OCI-M1 (cell line): ENCODE measurements around the gene BBS9.
"Not testable (repeated sequence)": the region's sequence is repeated elsewhere in the genome, so short reads cannot be mapped to it uniquely, and the experiment has no call there.

ENCODE experiments used
- DNase-seq: peaks from one replicate; lab custom pipeline; 2025; lab: John Stamatoyannopoulos, UW

BBS9 gene

DNA sequence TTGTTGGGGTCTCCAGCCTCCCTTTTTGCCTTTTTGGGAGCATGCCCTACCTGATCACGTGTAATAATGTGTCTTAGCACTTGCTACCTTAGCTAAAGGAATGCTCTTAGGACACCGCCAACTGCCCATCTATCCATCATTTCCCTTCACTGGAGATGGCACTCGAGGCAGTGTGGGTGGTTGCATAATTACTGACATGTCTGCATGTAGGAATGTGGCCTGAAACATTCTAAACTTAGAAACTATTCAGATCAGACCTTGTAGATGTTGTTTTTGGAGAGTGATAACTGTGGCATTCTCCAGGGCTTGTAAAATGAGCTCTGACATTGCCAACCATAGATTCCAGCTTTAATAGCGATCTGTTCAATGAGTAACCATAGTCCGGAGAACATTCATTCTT lies 365.8 kb downstream of the BBS9 start:
- DNase-seq, result no peak

- DNase-seq, result no peak
These were observed 367.7 kb downstream of the BBS9 start for GRCh38 chr7:33497051-33497450.

DNA sequence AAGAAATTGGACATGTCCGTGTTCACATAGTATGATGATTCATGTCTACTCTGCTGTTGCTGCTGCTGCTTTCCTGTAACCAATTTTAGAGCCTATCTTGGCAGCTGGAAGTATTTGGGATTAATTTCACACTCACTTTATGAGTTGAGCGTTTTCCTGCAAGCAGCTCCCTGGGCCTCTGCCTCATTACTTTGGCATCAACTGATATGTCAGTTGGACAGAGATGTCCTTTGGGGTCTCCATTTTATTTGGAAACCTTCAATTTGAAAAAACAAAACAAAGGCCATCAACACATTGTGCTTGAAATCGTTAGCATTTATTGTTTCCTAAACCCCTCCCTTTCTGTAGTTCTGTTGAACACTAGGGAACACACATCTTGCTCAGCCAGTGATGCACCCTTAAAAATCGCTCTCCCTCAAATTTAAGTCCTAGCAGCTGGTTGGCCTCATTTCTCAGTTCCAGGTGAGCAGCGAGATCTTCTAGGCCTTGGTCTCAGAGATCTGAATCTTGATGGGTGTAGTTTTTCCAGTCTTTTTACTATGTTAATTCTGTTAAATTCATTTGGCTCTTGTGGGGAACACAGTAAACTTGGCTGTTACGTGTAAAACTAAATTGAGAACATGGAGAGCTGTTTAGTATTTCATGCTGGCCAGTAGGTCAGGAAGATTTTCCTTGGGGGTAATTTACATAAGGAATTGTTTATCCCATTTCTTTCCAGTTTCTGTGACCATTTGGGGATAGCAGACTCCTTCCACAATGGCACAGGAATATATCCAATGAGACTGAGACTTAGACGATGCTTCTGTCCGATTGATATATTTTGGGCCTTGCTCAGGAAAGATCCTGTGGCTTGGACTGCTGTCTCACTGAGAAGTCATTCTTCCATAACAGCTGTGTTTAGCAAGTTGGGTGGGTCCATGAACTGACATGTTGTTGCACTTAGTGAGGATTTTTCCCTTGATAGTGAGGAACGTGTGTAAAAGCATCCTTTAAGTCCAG lies 371.6 kb downstream of the BBS9 start:
- DNase-seq, result no peak

DNA sequence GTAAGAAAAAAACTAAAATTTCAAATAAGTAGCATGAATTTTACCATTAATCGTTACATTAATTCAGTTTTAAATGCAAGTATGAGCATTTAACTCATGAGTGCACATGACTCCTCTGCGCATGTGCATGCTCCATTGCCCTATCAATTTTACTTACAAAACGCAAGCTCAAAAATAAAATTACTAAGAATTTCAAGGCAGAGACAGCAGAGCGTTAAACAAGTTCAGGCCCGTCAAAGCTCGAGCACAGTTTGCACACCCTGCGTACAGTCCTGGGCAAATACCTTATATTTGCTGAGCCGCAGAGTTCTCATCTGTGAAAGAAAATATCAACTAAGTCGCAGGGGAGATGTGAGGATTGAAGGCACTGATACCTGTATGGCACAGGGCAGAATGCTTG lies 373.6 kb downstream of the BBS9 start:
- DNase-seq, result no peak

GRCh38 chr7:33503736-33504135 lies 374.4 kb downstream of the BBS9 start:
- DNase-seq, result no peak

GRCh38 chr7:33504266-33504665 lies 374.9 kb downstream of the BBS9 start:
- DNase-seq, result no peak

DNA sequence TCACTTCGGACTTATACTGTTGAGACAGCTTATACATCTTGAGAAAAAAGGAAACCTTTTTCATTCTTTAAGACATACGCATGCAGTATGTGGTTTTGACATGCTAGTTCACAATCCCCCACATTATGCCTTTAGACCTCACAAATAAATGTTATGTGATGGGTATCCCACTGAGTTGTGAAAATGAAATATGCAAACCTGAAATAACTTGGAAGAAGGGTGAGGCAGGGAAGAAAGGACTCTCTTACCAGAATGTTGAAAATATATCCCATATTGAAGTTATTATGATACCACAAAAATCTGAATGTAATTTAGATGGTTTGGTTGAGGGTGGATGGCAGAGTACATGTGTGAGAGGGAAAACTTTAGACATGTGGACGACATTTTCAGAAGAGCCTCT lies 379.8 kb downstream of the BBS9 start:
- no peak for DNase-seq

DNA sequence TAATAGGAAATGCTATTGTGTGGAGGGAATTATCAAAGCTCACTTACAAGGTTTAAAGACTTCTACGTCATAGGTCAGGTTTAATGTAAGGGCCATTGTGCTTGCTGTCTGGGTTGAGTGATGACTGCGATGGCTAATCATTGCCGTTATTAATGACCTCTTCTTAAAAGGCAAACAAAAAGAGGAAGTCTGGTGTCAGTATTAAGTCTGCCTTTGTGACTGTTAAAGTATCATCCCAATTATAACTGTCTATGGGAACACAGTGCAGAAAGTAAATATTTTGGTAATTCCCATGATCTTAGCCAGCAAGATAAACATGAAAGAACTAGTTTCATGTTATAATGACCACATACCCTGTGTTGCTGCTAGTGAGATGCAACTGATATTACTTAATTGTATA lies 382.4 kb downstream of the BBS9 start:
- no peak for DNase-seq

GRCh38 chr7:33516568-33516967 lies 387.2 kb downstream of the BBS9 start:
- no peak for DNase-seq

DNA sequence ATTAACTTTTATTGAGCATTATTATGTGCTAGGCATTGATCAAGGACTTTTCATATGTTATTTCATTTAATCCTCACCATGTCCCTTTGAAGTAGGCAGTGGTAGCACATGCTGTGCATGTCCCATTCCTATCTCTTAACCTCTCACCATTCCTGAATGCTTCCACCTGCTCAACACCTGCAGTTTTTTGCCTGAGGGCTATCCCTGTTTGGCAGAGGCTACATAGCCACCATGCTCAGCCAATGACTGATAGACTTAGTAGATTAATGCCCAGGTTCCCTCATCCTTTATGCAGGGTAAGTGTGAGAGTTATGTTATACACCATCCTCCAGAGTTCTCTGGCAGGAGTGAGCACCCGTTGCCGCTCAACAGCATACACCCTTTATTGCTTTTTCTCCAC lies 387.8 kb downstream of the BBS9 start:
- no peak for DNase-seq

DNA sequence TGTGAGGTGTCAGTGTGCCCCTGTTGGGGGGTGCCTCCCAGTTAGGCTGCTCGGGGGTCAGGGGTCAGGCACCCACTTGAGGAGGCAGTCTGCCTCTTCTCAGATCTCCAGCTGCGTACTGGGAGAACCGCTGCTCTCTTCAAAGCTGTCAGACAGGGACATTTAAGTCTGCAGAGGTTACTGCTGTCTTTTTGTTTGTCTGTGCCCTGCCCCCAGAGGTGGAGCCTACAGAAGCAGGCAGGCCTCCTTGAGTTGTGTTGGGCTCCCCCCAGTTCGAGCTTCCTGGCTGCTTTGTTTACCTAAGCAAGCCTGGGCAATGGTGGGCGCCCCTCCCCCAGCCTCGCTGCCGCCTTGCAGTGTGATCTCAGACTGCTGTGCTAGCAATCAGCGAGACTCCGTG lies 397.6 kb downstream of the BBS9 start:
- DNase-seq, result not testable (repeated sequence)

DNA sequence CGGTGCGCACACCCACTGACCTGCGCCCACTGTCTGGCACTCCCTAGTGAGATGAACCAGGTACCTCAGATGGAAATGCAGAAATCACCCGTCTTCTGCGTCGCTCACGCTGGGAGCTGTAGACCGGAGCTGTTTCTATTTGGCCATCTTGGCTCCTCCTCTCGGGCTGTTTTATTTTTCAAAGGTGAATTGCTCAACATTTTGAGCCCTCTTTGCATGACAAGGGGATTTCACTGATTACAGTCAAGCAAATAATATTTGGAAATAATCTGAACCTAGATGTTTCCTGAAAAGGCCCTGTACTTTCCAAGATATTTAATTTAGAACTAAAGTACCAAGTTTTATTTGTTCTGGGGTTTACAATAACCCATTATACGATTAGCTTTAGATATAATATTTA lies 398.2 kb downstream of the BBS9 start:
- not testable (repeated sequence) for DNase-seq

DNA sequence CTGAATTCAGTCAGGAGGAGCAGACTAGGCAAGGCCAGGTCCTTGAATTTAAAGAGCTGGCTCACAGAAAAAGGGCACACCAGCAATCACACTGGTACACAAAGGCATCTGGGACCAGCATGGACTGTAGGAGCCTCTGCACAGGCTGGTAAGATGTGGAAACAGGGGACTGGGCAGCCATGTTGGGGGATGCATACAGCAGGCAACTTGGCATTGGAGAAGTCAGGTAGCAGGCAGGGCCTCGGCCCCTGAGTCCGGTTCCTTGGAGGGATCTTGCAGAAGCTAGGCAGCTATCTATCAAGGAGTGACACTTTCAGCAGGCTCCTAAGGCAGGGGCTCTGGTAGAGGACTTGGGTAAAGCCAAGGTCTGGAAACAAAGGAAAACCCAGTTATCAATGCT lies 399.7 kb downstream of the BBS9 start:
- DNase-seq, result no peak

GRCh38 chr7:33530664-33531063 lies 401.3 kb downstream of the BBS9 start:
- no peak for DNase-seq

DNA sequence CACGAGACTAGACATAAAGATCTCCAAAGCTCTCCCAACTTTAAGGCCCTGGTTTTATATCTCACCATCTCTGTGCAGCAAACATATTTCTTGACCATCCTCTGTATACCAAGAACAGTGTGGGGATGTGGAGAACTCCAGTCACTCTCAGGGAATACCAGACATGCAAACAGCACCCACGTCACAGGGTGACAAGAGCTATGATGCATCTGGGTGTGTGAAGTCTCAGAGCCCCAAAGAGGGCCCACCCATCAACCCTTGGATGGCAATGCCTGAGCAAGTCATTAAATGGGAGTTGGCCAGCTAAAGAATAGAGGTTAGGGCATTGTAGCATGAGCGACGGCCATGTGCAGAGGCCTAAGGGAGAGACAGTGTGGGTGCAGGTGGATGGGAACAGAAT lies 402.5 kb downstream of the BBS9 start:
- DNase-seq, result no peak

DNA sequence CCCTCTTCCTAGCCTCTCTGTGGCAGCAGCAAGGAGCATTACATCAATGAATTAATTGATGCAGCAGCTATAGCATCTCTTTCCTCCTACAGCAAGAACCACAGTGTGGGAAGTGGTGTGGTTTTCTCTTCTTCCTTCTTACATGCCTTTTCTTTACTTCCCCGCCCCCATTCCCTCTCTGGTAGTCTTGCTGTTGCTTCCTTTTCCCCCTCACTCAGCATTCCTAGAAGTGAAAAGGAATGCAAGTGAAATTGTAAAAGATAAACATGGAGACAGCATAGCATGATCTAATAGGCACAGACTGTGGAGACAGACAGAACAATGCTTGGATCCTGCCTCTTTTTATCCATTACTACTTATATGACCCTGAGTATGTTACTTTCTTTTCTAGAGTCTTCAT lies 405.5 kb downstream of the BBS9 start:
- no peak for DNase-seq

GRCh38 chr7:33535989-33536388 lies 406.6 kb downstream of the BBS9 start:
- DNase-seq, result no peak

DNA sequence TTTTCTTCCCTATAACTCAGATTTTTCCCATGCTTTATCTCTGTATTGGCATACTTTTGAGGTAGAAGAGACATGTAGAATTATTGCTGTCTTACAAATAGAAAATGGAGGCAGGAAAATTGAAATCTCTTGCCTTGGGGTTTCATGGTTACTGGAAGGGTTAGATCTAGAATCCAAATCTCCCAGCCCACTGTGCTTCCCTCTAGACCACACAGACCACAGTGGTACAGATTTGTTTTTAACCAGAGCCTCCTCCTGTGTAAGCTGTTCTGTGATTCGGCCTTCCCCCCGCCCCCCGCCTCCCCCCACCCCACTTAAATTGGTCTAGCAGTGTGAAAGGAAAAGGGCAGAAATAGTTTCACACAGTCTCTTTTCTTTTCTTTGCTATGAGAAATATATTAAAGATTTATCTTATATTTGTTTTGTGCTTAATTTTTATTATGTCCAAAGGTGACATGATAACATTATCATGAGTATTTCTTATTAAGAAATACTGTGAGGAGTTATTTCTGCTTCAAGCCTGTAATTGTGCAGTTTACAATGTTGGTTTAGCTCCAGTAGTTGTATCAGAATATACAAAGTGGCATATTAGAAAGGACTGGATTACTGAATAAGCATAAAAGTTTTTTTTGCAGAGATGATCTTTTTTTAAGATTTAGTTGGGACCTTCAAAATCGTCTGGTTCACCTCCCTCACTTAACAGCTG lies 407.2 kb downstream of the BBS9 start:
- DNase-seq, result no peak

DNA sequence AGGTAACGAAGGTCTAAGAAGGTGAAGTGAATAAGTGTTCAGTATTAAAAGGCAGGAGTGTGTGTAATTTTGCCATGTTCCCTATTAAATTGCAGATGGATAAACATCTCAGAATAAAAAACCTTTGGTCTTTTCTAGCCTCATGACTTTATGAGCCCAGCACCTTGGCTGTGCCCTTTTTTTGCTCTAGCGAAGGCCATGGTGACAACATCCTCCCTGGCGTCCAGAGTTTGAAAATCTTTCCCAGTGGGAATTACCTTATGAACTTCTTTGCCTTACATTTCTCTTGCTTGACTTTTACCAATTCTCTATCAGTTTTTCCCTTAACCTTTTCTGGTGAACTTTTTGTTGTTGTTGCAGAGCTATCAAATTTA lies 407.7 kb downstream of the BBS9 start:
- DNase-seq, result no peak

DNA sequence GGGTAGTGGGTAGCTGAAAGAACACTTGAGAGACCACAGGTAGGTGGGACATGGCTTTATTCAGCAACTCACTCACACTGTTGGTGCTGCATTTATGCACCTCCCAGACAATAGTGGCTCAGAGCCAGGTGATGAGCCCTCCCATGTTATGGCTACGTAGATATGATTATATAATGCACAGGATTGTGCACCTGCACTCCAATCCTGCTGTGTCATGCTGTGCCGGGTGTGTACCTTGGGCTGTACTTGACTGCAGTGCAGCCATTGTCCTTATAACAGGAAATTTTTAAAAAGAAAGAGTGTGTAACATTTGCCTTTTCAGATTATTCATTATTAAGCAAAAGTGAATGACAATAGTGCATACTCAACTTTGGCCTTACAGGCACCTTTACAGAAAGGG lies 409.8 kb downstream of the BBS9 start:
- no peak for DNase-seq

GRCh38 chr7:33539659-33540400 lies 410.5 kb downstream of the BBS9 start:
- DNase-seq, result no peak

DNA sequence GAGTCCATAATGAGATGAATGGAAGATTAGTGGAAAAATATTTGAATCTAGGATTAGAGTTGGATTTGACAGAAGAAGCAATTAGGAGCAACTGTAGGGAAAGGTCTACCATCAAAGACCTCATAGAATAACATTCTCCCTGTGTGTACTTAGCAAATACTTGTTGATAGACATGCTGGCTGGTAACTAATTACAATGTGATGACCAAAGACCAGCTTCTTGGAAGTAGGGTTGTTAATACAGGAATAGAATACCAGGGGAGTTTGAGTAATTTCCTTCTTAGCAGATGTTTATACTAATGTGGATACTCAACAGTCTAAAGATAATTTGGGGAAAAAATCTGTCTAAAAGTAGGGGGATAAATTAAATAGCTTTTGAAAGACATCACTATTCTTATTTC lies 418.5 kb downstream of the BBS9 start:
- no peak for DNase-seq

GRCh38 chr7:33550363-33550762 lies 421.0 kb downstream of the BBS9 start:
- no peak for DNase-seq
